Measurements from ENCODE around the gene NFIA.
"Not testable (repeated sequence)": the region's sequence is repeated elsewhere in the genome, so short reads cannot be mapped to it uniquely, and the experiment has no call there.

NFIA gene

GRCh38 chr1:61254634-61255357, 172.4 kb downstream of the NFIA start:
- peak; percentile 74 for DNase-seq

GRCh38 chr1:61255358-61255703, 173.0 kb downstream of the NFIA start:
- DNase-seq, result no peak

DNA sequence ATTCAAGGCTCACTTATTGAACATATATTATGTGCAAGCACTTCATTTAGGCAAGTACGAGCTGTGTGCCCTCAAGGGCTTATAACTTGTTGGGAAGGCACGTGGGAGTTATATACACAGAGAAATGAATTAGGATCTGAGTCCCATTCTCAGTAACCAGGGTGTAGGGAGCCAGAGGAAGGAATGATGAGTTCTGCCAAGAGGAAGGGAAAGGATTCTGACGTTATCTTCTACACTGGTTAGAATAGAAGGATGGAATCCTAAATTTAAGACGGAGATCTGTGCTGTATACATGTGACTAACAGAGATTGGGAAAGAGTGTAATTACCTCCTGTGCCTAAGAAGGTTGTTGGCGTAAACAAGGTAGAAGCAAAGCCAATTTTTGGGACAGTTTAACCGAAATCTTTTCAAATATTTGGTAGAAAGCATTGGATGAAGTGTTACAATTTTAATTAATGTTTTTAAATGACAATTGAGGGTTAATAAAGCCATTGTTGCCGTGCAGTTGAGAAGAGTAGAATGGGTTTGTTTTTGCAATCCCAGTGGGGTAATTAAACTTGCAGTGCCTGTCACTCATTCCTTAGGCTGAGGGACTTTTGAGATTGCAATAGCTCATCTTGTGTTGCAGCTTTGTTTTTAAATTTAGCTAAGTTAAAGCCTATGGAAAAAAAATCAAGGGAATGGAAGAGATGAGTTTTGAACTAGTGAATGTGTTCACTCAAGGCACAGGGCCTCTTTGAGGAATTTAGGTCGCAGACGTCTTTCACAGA, 177.2 kb downstream of the NFIA start:
- no peak for DNase-seq

- no peak for DNase-seq
These were observed 177.8 kb downstream of the NFIA start for GRCh38 chr1:61260171-61260570.

GRCh38 chr1:61261595-61261994, 179.2 kb downstream of the NFIA start:
- DNase-seq, result no peak

DNA sequence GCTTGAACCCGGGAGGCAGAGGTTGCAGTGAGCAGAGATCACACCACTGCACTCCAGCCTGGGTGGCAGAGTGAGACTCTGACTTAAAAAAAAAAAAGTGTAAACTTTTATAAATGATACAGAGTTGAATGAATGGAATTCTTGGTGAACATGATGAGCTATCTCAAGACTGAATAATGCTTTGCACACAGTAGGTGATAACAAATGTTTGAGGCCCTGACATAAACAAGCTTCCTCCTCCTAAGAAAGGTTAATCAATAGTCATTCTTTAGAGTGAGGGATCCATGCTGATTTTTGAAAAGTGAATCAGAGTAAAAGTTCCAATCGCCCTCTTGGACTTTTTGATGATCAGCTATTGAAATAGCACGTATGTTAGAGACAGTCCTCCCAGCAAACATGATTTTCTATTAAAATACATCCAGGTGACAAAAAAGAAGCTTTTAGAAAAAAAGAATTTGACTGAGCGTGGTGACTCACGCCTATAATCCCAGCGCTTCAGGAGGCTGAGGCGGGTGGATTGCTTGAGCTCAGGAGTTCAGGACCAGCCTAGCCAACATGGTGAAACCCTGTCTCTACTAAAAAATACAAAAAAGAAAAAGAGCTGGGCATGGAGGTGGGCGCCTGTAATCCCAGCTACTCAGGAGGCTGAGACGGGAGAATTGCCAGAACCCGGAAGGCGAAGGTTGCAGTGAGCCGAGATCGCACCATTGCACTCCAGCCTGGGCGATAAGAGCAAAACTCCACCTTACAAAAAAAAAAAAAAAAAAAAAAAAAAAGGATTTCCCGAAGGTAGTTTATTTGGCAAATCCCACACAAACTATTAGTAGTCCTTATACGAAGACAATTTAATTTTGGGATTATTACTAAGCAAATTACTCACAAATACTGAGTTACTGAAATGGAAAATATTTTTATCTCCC, 181.8 kb downstream of the NFIA start:
- no peak for DNase-seq

GRCh38 chr1:61264825-61265242, 182.5 kb downstream of the NFIA start:
- no peak for DNase-seq

- no peak for DNase-seq
These were observed 183.3 kb downstream of the NFIA start for GRCh38 chr1:61265665-61266064.

- DNase-seq, result no peak
These were observed 184.4 kb downstream of the NFIA start for GRCh38 chr1:61266738-61267137.

DNA sequence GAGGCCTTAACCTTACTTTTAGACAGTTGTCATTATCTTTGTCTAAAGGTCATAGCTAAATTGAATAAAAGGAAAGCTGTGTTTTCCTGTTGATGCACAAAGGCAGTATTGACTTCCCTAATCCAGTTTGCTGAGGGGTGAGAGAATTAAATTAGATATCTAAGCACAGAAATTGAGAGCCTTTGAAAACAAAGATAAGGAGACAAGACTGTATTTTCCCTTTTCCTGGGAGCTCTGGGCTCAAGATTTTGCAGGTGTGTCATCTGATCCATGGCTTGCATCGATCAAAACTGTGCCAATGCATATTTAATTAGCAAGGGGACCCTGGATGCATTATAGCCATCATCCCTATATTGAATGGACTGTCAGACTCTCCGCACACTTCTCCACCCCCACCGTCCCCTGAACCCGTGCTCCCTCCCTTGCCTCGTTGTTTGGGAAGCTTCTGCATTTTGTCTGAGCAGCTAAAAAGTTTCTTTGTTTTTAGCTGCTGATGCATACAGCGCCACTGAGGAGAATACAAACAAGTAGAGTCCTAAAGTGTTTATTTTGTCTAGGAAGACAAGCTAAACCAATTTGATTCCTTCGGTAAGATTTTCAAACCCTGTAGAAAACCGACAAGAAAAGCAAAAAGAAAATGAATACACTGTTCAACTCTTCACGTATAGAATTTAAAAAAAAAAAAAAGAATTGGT, 186.3 kb downstream of the NFIA start:
- no peak for DNase-seq

DNA sequence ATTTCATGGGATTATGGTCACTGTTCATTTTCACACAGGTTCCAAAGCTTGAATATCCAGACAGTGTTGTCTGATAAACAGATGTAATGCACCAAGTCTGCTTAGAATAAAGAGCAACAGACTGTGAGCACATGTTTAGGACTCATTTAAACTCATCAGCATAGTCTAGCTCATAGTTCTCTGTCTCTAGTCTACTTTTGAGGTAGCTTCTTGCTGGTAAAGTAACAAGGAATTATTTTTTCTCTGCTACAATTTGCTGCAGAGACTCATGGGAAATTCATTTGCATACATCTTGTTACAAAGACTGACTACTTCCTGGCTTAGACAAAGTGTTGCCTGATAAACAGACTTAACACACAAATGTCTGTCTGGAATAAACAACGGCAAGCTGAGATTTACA, 187.2 kb downstream of the NFIA start:
- no peak for DNase-seq

- DNase-seq, result no peak
These were observed 187.7 kb downstream of the NFIA start for GRCh38 chr1:61270107-61270506.

DNA sequence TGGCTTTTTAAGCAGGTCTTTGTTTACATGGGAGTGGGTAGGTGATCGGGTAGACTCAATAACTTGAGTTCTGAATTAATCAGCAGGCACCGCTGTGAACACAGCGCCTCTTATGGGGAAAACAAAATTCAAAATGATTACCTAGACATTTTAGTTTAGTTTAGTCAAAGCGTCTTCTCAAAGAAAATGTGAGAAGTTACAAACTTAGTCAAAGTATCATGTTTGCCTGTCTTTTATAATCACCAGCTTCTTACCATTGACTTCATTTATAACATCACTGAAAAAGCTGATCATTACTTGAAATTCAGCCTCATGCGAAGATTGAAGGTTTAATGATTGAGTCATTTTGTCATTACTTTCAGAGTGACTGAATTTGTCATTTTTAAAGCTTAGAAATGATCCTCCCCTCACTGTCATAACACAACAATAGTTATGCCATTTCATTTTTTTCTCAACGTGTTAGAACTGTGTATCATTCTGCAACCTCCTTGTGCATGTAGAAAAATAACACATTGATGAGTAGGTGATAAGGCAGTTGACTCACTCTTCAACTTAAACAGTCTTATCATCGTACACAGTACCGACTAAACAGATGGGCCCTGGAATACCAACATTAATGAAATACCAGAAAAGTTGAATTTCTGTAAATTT, 188.5 kb downstream of the NFIA start:
- DNase-seq, result no peak

- no peak for DNase-seq
These were observed 189.0 kb downstream of the NFIA start for GRCh38 chr1:61271412-61271789.

- no peak for DNase-seq
These were observed 190.9 kb downstream of the NFIA start for GRCh38 chr1:61273167-61273705.

DNA sequence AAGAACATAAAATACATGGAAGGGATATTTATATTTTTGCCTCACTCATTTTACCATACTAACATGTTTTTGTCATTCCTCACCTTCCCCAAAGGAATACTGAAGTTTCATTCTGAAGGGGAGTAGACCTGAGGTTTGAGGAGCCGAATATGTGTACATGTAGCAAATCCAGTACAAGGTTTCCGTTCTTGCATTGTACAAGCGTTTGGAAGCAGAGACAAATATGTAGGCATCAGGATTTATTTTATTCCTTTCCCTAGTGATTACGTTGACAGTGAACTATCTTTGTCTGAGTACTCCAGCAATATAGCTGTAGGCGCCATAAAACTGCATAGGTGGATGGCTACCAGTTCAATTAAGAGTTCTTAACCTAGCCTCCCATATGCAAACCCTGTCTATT, 191.5 kb downstream of the NFIA start:
- DNase-seq, result no peak

GRCh38 chr1:61274939-61275338, 192.6 kb downstream of the NFIA start:
- DNase-seq, result no peak

GRCh38 chr1:61276246-61276645, 193.9 kb downstream of the NFIA start:
- DNase-seq, result no peak

- no peak for DNase-seq
These were observed 194.8 kb downstream of the NFIA start for GRCh38 chr1:61277121-61277690.

DNA sequence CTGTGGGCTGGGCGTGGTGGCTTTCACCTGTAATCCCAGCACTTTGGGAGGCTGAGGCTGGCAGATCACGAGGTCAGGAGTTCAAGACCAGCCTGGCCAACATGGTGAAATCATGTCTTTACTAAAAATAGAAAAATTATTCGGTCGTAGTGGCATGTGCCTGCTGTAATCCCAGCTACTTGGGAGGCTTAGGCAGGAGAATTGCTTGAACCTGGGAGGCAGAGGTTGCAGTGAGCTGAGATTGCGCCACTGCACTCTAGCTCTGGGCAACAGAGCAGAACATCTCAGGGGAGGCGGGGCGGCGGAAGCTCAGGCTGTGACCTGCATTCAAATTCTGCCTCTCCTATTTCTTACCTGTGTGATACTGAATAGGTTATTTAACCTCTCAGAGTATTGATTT, 196.1 kb downstream of the NFIA start:
- DNase-seq, result not testable (repeated sequence)

GRCh38 chr1:61278966-61279365, 196.6 kb downstream of the NFIA start:
- no peak for DNase-seq

GRCh38 chr1:61279570-61279969, 197.2 kb downstream of the NFIA start:
- DNase-seq, result no peak

Measured in femur (tissue), 1 donor.